ENCODE results near the gene MRPS18B. TPM values are rescaled to one million over a fixed set of nuclear protein-coding genes. Genes with fewer than 3 reads are reported as not detected.

Gene MRPS18B
- total and polyA plus RNA-seq, 10 donors: 41.2 to 74.0 (median 51.8) TPM

DNA sequence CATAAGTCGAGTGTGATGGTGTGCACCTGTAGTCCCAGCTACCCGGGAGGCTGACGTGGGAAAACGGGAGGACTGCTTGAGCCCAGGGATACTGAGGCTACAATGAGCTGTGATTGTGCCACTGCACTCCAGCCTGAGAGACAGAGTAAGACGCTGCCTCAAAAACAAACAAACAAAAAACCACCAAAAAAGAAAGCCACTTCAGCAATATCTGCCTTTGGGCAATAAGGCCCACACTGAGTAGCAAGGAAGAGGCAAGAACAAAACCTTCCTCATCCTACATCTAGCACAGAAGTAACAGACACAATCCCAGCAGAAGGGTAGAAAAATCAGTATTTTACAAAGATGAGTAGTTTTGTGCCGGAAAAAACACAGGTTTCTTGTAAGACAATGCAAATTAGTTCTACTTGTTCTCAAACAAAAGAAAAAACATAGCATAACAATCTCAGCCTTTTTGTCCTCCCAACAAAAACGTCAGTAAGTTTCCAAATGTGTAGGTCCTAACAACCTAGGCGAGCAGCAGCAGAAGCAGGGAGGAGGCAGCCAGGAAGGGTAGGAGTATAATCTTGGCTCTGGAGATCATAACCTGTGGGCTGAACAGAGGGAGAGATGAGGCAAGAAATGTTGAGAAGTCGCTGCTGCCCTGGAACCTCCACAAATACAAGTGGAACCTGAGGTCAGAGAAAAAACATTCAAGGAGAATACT, 6.3 kb upstream of the MRPS18B start:
- peak overlapping the region in 4 of 8 donors; percentile 2 to 98 (median 40) for H3K27ac ChIP-seq
- peaks cover 25 to 85% (median 58%) of the 10 kb centered on the region in 6 donors for H3K4me1 ChIP-seq
- intact Hi-C loops (cut with DNase I; ENCODE audit: low total_unique reads): loop anchor here (10.0 kb wide), 1 partner anchor 113 kb away; the partner anchor contains the start of gene TUBB
- no peak for DNase-seq
- no peaks in the 10 kb centered on the region for H3K27me3 ChIP-seq (replicated peaks in 1 of 7)
- peak in 2 of 3 donors; percentile 49 to 51 for TF ChIP-seq POLR2AphosphoS5 (IDR thresholded peaks at IDR 0.05)
- TF ChIP-seq POLR2A (IDR thresholded peaks at IDR 0.05): no peak
- H3K9me3 ChIP-seq: no peaks in the 10 kb centered on the region
- H3K4me3 ChIP-seq: no peak overlapping the region
- peaks cover 4 to 60% (median 36%) of the 10 kb centered on the region in 6 donors for H3K36me3 ChIP-seq
- 80 to 89% (median 85%) methylated on average over 9 of the region's 9 CpGs for WGBS, 5 donors

DNA sequence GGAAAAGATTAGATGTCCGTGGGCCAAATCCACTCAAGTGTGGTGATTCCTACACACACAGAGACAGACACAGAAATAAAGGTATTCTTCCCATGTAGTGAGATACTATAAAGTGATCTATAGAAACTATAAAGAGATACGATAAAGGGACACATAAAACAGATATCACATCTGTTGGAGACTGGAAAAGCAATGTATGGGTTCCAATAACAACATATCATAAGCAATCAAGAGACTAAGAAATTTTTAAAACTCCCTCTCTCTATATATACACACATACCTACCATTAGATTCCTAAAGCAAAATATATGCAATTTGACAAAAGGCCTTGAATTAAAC, 5.8 kb upstream of the MRPS18B start:
- DNase-seq: no peak
- WGBS, 5 donors: 81 to 91% (median 84%) methylated on average over 2 of the region's 2 CpGs
- Histone ChIP-seq H3K4me1 (peaks cover 25 to 80% (median 58%) of the 10 kb centered on the region in 6 donors), H3K9me3 (no peaks in the 10 kb centered on the region), H3K36me3 (peaks cover 2 to 60% (median 36%) of the 10 kb centered on the region in 6 donors), H3K27ac (peak overlapping the region in 3 of 8 donors; percentile 58 to 98 (median 96)), H3K4me3 (no peak overlapping the region), H3K27me3 (replicated peaks in 1 of 7) (no peaks in the 10 kb centered on the region)
- intact Hi-C loops (cut with DNase I; ENCODE audit: low total_unique reads): loop anchor here (10.0 kb wide), 1 partner anchor 113 kb away; the partner anchor contains the start of gene TUBB
- TF ChIP-seq, protein P1, sequence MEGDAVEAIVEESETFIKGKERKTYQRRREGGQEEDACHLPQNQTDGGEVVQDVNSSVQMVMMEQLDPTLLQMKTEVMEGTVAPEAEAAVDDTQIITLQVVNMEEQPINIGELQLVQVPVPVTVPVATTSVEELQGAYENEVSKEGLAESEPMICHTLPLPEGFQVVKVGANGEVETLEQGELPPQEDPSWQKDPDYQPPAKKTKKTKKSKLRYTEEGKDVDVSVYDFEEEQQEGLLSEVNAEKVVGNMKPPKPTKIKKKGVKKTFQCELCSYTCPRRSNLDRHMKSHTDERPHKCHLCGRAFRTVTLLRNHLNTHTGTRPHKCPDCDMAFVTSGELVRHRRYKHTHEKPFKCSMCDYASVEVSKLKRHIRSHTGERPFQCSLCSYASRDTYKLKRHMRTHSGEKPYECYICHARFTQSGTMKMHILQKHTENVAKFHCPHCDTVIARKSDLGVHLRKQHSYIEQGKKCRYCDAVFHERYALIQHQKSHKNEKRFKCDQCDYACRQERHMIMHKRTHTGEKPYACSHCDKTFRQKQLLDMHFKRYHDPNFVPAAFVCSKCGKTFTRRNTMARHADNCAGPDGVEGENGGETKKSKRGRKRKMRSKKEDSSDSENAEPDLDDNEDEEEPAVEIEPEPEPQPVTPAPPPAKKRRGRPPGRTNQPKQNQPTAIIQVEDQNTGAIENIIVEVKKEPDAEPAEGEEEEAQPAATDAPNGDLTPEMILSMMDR (IDR thresholded peaks at IDR 0.05 in 8 of 11, conservative IDR thresholded peaks at IDR 0.05 in 3 of 11): no peak
- no peak for TF ChIP-seq POLR2AphosphoS5 (IDR thresholded peaks at IDR 0.05)
- TF ChIP-seq POLR2A (IDR thresholded peaks at IDR 0.05): no peak

DNA sequence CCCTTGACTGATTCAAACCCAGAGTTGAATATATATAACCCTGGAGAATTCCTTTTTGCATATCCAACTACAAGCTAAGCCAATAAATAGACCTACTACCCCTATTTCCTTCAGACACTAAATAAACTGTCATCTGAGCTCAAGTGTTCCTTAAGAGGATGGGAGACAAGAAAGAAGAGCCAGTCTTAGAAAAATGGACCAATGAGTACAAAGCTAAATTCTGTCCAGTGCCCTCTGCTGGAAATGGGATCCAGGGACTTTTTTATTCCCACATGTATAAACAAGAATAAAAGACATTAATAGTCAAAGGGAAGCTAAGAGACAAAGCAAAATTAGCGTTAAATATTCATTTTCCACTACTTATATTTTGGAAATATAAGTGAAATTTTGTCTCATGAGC, 5.4 kb upstream of the MRPS18B start:
- Histone ChIP-seq H3K36me3 (peaks cover 2 to 58% (median 33%) of the 10 kb centered on the region in 6 donors), H3K4me3 (no peak overlapping the region), H3K9me3 (no peaks in the 10 kb centered on the region), H3K4me1 (peaks cover 25 to 76% (median 58%) of the 10 kb centered on the region in 6 donors), H3K27ac (peak overlapping the region in 5 of 8 donors; percentile 94 to 98 (median 96)), H3K27me3 (replicated peaks in 1 of 7) (no peaks in the 10 kb centered on the region)
- intact Hi-C loops (cut with DNase I; ENCODE audit: low total_unique reads): loop anchor here (10.0 kb wide), 1 partner anchor 113 kb away; the partner anchor contains the start of gene TUBB
- TF ChIP-seq POLR2A (IDR thresholded peaks at IDR 0.05) (no peak), POLR2AphosphoS5 (IDR thresholded peaks at IDR 0.05) (no peak)
- TF ChIP-seq, protein P1 (IDR thresholded peaks at IDR 0.05 in 8 of 11, conservative IDR thresholded peaks at IDR 0.05 in 3 of 11): no peak
- 80 to 89% (median 82%) methylated on average over 1 of the region's 1 CpG for WGBS, 5 donors
- DNase-seq: no peak

DNA sequence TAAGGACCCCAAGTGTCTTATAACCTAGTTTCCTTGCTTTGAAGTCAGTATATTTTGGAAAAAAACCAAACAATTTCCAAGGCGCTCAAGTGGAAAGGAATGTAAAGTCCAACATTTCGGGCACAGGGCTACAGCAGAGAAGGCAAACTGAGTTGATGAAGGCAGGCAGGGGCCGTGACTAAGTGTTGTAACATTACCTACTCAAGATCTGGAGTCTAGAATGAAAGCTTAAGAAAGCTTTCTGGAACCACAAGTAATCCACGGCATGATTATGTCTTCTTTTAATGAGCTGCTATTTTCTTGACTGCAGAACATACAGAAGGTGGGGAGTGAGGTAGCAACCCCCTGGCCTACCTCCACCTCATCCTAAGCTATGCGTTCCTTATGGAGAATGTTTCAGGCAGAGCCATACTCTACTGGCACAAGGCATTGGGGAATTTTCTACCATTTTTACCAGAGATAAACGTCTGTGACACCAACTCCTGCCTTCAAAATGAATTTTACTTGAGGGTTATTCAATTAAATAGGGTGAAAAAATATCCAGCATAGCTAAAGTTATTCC, 4.9 kb upstream of the MRPS18B start:
- intact Hi-C loops (cut with DNase I; ENCODE audit: low total_unique reads): loop anchor here (10.0 kb wide), 1 partner anchor 112 kb away; the partner anchor contains the start of gene TUBB

More for the DNA sequence above, 4.9 kb upstream of the MRPS18B start:
- no peaks in the 10 kb centered on the region for H3K9me3 ChIP-seq
- WGBS, 5 donors: 56 to 76% (median 61%) methylated on average over 6 of the region's 6 CpGs
- TF ChIP-seq POLR2A (IDR thresholded peaks at IDR 0.05) (no peak), POLR2AphosphoS5 (IDR thresholded peaks at IDR 0.05) (peak in 1 of 3 donors; percentile 74)
- TF ChIP-seq, protein P1 (IDR thresholded peaks at IDR 0.05 in 8 of 11, conservative IDR thresholded peaks at IDR 0.05 in 3 of 11): no peak
- no peak for DNase-seq
- no peak overlapping the region for H3K4me3 ChIP-seq
- H3K36me3 ChIP-seq: peaks cover 2 to 52% (median 29%) of the 10 kb centered on the region in 6 donors
- H3K27me3 ChIP-seq (replicated peaks in 1 of 7): no peaks in the 10 kb centered on the region
- peaks cover 25 to 70% (median 55%) of the 10 kb centered on the region in 6 donors for H3K4me1 ChIP-seq
- H3K27ac ChIP-seq: peak overlapping the region in 6 of 8 donors; percentile 94 to 98 (median 97)

All from spleen (tissue), 11 donors.